Ureter (tissue), 1 donor: ENCODE data around the gene LRP1. TPM values are rescaled to one million over a fixed set of nuclear protein-coding genes. Genes with fewer than 3 reads are reported as not detected.

Experiments
- DNase-seq: peaks from one replicate; pipeline ENCODE4 v3.0.0-alpha.2; 2020; ENCODE audit warnings: low spot score
- total RNA-seq: library from RNA; stranded (reverse); gene quantifications from one replicate; pipeline ENCODE4 v1.2.4, GENCODE V29; 2023
- donor health status: DM: yes; HTN: yes; CAD: no.

The LRP1 gene
- total RNA-seq, 1 donor from 2014 or later, result 180 TPM

DNA sequence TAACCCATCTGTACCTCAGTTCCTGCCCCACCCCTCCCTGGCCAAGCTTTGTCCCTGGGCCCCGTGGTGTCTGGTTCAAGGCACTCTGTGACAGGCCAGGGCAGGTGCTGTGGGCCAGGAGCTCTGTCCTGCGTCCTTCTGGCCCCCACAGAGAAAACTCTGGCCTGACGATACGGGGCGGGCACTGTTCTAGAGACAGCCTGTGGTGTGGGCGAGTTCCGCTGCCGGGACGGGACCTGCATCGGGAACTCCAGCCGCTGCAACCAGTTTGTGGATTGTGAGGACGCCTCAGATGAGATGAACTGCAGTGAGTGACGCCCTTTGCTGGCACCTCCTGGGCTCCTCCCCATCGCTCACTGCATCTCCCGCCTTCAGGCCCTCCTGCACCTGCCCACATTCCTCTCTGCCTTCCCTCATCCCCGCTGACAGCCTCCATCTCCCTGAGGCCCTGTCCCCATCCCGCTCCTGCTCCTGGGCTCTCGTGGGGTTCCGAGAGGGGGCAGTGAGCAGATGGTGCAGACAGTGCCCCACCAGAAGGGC is 65.5 kb downstream of the LRP1 start:
- DNase-seq, result no peak

GRCh38 chr12:57194253-57194652 is 66.0 kb downstream of the LRP1 start:
- no peak for DNase-seq

DNA sequence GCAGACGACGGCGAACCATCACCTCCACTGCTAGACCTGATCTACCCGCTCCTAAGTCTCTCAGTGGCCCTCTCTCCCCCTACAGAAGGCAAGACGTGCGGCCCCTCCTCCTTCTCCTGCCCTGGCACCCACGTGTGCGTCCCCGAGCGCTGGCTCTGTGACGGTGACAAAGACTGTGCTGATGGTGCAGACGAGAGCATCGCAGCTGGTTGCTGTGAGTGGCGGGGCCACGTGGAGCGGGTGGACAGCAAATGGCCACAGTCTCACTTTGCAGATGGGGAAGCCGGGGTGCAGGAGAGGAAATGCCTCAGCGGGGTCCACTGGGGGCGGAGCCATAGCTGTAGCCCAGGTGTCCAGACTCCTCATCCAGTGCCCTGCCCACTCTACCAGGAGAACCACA is 66.9 kb downstream of the LRP1 start:
- DNase-seq, result no peak

- no peak for DNase-seq
Observed at GRCh38 chr12:57195611-57196371, 67.5 kb downstream of the LRP1 start.

DNA sequence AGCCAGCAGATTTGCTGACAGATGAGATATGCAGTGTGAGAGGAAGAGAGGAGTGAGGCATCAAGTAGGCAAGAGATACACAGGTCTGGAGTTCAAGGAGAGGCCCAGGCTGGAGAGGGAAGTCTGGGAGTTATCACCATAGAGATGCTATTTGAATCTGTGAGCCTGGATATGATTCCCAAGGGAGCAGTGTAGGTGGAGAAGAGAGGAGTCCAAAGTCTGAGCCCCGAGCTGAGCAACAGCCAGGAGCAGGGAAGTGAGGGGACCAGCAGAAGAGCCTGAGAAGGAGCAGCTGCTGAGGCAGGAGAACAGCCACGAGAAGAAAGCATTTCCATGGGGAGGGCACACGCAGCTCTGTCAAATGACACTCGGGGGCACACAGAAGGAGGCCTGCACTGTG is 68.2 kb downstream of the LRP1 start:
- no peak for DNase-seq

GRCh38 chr12:57196956-57197355 is 68.7 kb downstream of the LRP1 start:
- DNase-seq, result no peak

GRCh38 chr12:57198329-57198728 is 70.0 kb downstream of the LRP1 start:
- DNase-seq, result no peak

DNA sequence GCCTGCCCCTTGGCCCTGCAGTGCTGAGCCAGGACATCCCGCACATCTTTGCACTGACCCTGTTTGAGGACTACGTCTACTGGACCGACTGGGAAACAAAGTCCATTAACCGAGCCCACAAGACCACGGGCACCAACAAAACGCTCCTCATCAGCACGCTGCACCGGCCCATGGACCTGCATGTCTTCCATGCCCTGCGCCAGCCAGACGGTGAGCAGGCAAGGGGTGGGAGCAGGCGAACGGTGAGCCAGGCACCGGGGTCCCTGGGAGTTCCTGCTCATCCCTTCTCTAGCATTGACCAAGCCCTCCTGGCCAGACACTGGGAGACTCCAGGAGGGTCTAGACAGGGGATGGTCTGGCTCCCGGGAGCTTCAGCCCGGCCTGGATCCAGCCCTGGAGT is 70.9 kb downstream of the LRP1 start:
- DNase-seq, result no peak

- no peak for DNase-seq
Observed at GRCh38 chr12:57200497-57200896, 72.2 kb downstream of the LRP1 start.

DNA sequence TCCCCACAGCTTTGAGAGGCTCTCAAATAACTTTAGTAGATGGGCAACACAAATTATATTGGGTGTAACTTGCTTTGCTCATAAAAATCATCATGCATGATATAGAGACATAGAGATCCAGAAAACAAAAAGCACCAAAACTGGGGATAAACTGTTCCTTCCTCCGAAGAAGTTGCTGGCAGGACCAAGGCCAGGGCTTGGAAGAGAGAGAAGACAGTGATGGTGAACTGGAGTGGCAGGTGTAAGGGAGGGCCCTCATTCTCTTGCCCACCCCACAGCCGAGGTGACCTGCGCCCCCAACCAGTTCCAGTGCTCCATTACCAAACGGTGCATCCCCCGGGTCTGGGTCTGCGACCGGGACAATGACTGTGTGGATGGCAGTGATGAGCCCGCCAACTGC is 72.9 kb downstream of the LRP1 start:
- DNase-seq, result no peak

DNA sequence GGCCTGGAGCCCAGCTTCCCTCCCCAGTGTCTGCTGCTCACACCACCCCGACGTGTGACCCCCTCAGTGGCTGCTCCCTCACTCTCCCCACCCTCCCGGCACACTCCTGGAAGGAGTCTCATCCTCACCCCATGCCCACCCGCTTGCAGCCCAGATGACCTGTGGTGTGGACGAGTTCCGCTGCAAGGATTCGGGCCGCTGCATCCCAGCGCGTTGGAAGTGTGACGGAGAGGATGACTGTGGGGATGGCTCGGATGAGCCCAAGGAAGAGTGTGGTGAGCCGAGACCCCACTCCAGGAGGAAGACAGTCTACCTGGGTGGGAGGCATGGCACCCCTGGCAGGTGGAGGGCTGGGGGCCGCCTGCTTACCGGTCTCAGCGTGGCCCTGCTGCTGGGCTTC is 73.3 kb downstream of the LRP1 start:
- no peak for DNase-seq

DNA sequence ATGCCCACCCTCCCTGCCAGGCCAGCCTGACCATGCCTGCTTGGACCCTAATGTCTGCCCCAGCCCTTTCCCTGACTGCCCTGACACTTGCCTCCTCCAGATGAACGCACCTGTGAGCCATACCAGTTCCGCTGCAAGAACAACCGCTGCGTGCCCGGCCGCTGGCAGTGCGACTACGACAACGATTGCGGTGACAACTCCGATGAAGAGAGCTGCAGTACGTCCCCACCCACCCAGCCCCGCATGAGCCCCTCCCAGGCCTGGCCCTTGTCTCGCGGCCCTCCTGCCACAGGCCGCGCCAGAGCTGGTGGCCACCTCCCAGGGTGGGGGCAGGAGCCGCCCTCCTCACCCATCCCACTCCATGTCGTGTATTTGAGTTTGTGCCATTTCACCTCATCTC is 74.0 kb downstream of the LRP1 start:
- no peak for DNase-seq

DNA sequence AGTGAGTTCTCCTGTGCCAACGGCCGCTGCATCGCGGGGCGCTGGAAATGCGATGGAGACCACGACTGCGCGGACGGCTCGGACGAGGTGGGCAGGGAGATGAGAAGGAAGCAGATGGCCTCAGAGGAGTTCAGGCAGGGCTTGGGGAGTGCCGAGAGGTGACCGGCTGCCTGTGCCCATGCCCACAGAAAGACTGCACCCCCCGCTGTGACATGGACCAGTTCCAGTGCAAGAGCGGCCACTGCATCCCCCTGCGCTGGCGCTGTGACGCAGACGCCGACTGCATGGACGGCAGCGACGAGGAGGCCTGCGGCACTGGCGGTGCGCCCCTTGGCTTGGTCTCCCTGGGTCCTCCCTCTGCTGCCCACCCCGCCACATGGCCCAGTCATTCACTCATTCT is 74.9 kb downstream of the LRP1 start:
- DNase-seq, result no peak

- no peak for DNase-seq
Observed at GRCh38 chr12:57203791-57204190, 75.5 kb downstream of the LRP1 start.

DNA sequence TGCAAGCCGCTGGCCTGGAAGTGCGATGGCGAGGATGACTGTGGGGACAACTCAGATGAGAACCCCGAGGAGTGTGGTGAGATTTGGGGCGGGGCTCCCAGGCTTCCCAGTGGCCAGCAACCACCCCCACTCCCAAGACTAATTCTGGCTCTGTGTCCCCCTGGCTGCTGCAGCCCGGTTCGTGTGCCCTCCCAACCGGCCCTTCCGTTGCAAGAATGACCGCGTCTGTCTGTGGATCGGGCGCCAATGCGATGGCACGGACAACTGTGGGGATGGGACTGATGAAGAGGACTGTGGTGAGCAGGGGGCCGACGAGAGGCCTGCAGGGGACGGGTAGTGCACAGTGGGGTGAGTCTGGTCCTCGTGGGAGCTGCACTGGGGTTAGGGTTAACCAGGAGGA is 76.2 kb downstream of the LRP1 start:
- no peak for DNase-seq

- DNase-seq, result no peak
Observed at GRCh38 chr12:57205186-57205585, 76.9 kb downstream of the LRP1 start.

- DNase-seq, result no peak
Observed at GRCh38 chr12:57205931-57206330, 77.6 kb downstream of the LRP1 start.

- no peak for DNase-seq
Observed at GRCh38 chr12:57207731-57208630, 79.7 kb downstream of the LRP1 start.

- DNase-seq, result no peak
Observed at GRCh38 chr12:57208631-57209282, 80.5 kb downstream of the LRP1 start.

- no peak for DNase-seq
Observed at GRCh38 chr12:57209916-57210315, 81.6 kb downstream of the LRP1 start.

DNA sequence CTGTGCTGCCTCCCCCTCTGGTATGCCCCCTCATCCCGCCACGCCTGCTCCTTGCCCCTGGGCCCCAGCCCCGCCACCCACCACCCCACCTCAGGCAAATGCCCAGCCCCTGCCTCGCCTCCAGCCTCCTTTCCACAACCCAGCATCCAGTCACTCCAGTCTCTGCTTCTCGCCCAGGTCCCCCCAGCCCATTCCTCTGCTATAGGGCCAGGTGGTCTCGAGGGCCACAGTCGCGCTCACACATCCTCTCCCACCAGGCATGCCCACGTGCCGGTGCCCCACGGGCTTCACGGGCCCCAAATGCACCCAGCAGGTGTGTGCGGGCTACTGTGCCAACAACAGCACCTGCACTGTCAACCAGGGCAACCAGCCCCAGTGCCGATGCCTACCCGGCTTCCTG is 82.2 kb downstream of the LRP1 start:
- no peak for DNase-seq

- no peak for DNase-seq
Observed at GRCh38 chr12:57210926-57211692, 82.8 kb downstream of the LRP1 start.
